Limb (tissue), 2 donors: ENCODE results near the gene ACSL1.
"Not testable (repeated sequence)": the region's sequence is repeated elsewhere in the genome, so short reads cannot be mapped to it uniquely, and the experiment has no call there.

Experiments
- DNase-seq, 2 donors: peaks; one replicate each; pipeline ENCODE4 v3.0.0-alpha.2; 2016; ENCODE audit errors: extremely low spot score in 2 of 2

The ACSL1 gene

GRCh38 chr4:184839075-184839399 is 13.3 kb upstream of the ACSL1 start:
- DNase-seq: not testable (repeated sequence)

GRCh38 chr4:184838249-184839074 is 12.7 kb upstream of the ACSL1 start:
- no peak for DNase-seq

- no peak for DNase-seq
Measured at GRCh38 chr4:184836613-184837012, 10.8 kb upstream of the ACSL1 start.

GRCh38 chr4:184833046-184833838 is 7.5 kb upstream of the ACSL1 start:
- no peak for DNase-seq

- no peak for DNase-seq
Measured at GRCh38 chr4:184831153-184831552, 5.4 kb upstream of the ACSL1 start.

- DNase-seq: no peak
Measured at GRCh38 chr4:184826691-184827270, 1.0 kb upstream of the ACSL1 start.

GRCh38 chr4:184825141-184825895 is 450 bp downstream of the ACSL1 start:
- DNase-seq: peak in 1 of 2 donors; percentile 68

- no peak for DNase-seq
Measured at GRCh38 chr4:184824776-184825084, 1.0 kb downstream of the ACSL1 start.

GRCh38 chr4:184824081-184824775 is 1.5 kb downstream of the ACSL1 start:
- DNase-seq: no peak

- no peak for DNase-seq
Measured at GRCh38 chr4:184823014-184823413, 2.8 kb downstream of the ACSL1 start.

- DNase-seq: no peak
Measured at GRCh38 chr4:184822356-184822755, 3.4 kb downstream of the ACSL1 start.

- DNase-seq: no peak
Measured at GRCh38 chr4:184821242-184821641, 4.5 kb downstream of the ACSL1 start.

- no peak for DNase-seq
Measured at GRCh38 chr4:184819786-184820185, 6.0 kb downstream of the ACSL1 start.

GRCh38 chr4:184818216-184818564 is 7.6 kb downstream of the ACSL1 start:
- DNase-seq: no peak

GRCh38 chr4:184817494-184818215 is 8.1 kb downstream of the ACSL1 start:
- no peak for DNase-seq

- no peak for DNase-seq
Measured at GRCh38 chr4:184816962-184817361, 8.8 kb downstream of the ACSL1 start.

GRCh38 chr4:184815046-184815877 is 10.5 kb downstream of the ACSL1 start:
- DNase-seq: peak; percentile 68 to 78

- DNase-seq: no peak
Measured at GRCh38 chr4:184814686-184815045, 11.1 kb downstream of the ACSL1 start.

GRCh38 chr4:184812651-184813181 is 13.1 kb downstream of the ACSL1 start:
- DNase-seq: no peak

- no peak for DNase-seq
Measured at GRCh38 chr4:184812199-184812542, 13.6 kb downstream of the ACSL1 start.
